K562 (cell line): ENCODE data around the gene POLR1D. TPM values are rescaled to one million over a fixed set of nuclear protein-coding genes. Genes with fewer than 3 reads are reported as not detected.

Source experiments
- ATAC-seq: fragments of 200-7000 bp; cut with Tn5 transposase; 3 replicates; pipeline ENCODE4 v1.9.1; 2020; ENCODE audit warnings: moderate library complexity
- BruUV-seq: library from RNA; stranded (reverse); fragments of 400-500 nt; replicated peaks from 2 replicates; lab custom pipeline; 2021; lab: Mats Ljungman, UMichigan
- CTCF ChIA-PET: fragments of 300-600 bp; formaldehyde crosslinking; extraction: SDS; loops from one replicate; lab custom pipeline; 2021; ENCODE audit warnings: low intra/inter-chr PET ratio; lab: Yijun Ruan, JAX
- POLR2A ChIA-PET: fragments of 300-600, 350-650 bp; sonication (Branson Sonifier 250); formaldehyde crosslinking; extraction: SDS; loops from one replicate; lab custom pipeline; 2021; ENCODE audit warnings: antibody characterized with exemption, inconsistent platforms; lab: Yijun Ruan, JAX
- DNase-seq, 4 experiments: peaks; one replicate each; pipeline versions ENCODE4 v3.0.0 to v3.0.0-alpha.2; 2011 to 2018; ENCODE audit warnings: low spot score in 3 of 4, mixed read lengths in 3 of 4; ENCODE audit errors: extremely low read depth in 1 of 4
- FAIRE-seq: peaks from 2 replicates; lab custom pipeline; 2011; peaks lifted over from hg19 to GRCh38; lab: Jason Lieb, UNC
- H2AFZ ChIP-seq: 2 replicates; pipeline ENCODE4 v1.6.0; 2011; ENCODE audit warnings: low read depth, low read length, control low read depth, inconsistent platforms
- H3K27ac ChIP-seq: fragments of 200-600 bp; 3 replicates; pipeline ENCODE4 v1.8.0; 2011; ENCODE audit warnings: low read depth, mild to moderate bottlenecking, control low read depth, inconsistent platforms, low read length, moderate library complexity, mixed read lengths; ENCODE audit errors: extremely low read depth
- H3K27me3 ChIP-seq, 2 experiments: fragments of 300-600 bp in 1 of 2; 2 replicates in 1 of 2; 3 replicates in 1 of 2; pipeline versions ENCODE4 v1.6.0 to v1.8.0; 2011; ENCODE audit warnings: inconsistent platforms in 2 of 2, low read length in 2 of 2, mild to moderate bottlenecking in 1 of 2, mixed read lengths in 1 of 2, moderate library complexity in 1 of 2; ENCODE audit not compliant: control insufficient read depth in 2 of 2, insufficient read depth in 2 of 2
- H3K36me3 ChIP-seq: fragments of 300-600 bp; 3 replicates; pipeline ENCODE4 v1.8.0; 2011; ENCODE audit warnings: mild to moderate bottlenecking, low read length, inconsistent platforms; ENCODE audit not compliant: control insufficient read depth, insufficient read depth
- H3K4me1 ChIP-seq, 2 experiments: fragments of 200-600 bp in 1 of 2; replicated peaks in 1 of 2; 2 replicates in 1 of 2; 3 replicates in 1 of 2; pipeline versions ENCODE4 v1.5.1 to v1.8.0; 2011; ENCODE audit warnings: inconsistent platforms in 2 of 2, low read length in 2 of 2, mild to moderate bottlenecking in 1 of 2, mixed read lengths in 1 of 2, moderate library complexity in 1 of 2; ENCODE audit not compliant: control insufficient read depth in 2 of 2, insufficient read depth in 2 of 2
- H3K4me2 ChIP-seq: 2 replicates; pipeline ENCODE4 v1.6.1; 2011; ENCODE audit warnings: low read length, control low read depth, inconsistent platforms, mixed read lengths; ENCODE audit not compliant: insufficient read depth
- H3K4me3 ChIP-seq: fragments of 200-600 bp; sonication (generic), shearing (Covaris generic); 2 replicates; pipeline ENCODE4 v1.5.1; 2016; ENCODE audit warnings: control low read depth, inconsistent platforms
- H3K79me2 ChIP-seq: fragments of 200-600 bp; 3 replicates; pipeline ENCODE4 v1.8.0; 2011; ENCODE audit warnings: low read length, inconsistent platforms; ENCODE audit not compliant: control insufficient read depth, insufficient read depth
- H3K9ac ChIP-seq, 2 experiments: 2 replicates each; pipeline versions ENCODE4 v1.6.0 to v1.6.1; 2011; ENCODE audit warnings: low read depth in 2 of 2, low read length in 2 of 2, control low read depth in 1 of 2, inconsistent platforms in 1 of 2, mild to moderate bottlenecking in 1 of 2, mixed read lengths in 1 of 2; ENCODE audit not compliant: insufficient read depth in 1 of 2
- H3K9me1 ChIP-seq: one replicate; pipeline ENCODE4 v1.6.0; 2011; ENCODE audit warnings: inconsistent platforms, mild to moderate bottlenecking, low read length, moderate library complexity; ENCODE audit not compliant: control insufficient read depth, insufficient read depth
- H3K9me3 ChIP-seq: replicated peaks from 2 replicates; pipeline ENCODE4 v1.5.1; 2011; ENCODE audit warnings: low read depth, low read length, inconsistent platforms; ENCODE audit not compliant: control insufficient read depth, insufficient read depth
- H4K20me1 ChIP-seq: replicated peaks from 2 replicates; pipeline ENCODE4 v1.6.1; 2011; ENCODE audit warnings: low read length, inconsistent platforms, mixed read lengths; ENCODE audit not compliant: control insufficient read depth, insufficient read depth
- FUS ChIP-seq: fragments of 200-400 bp; formaldehyde crosslinking; optimal IDR thresholded peaks from 2 replicates; pipeline ENCODE3; 2017; ENCODE audit warnings: low read depth, low read length
- KDM4B ChIP-seq, 2 experiments: fragments of 450-650 bp in 1 of 2; sonication (generic) in 1 of 2; IDR thresholded peaks; 2 replicates each; pipeline ENCODE4 v1.6.1; 2016 to 2017; ENCODE audit warnings: borderline replicate concordance in 2 of 2, antibody characterized with exemption in 1 of 2, low read depth in 1 of 2, mild to moderate bottlenecking in 1 of 2
- ZNF140 ChIP-seq: fragments of 250-450 bp; sonication (Bioruptor Pico); IDR thresholded peaks from 2 replicates; pipeline ENCODE4 v1.8.0; 2021; ENCODE audit warnings: moderate library complexity, mild to moderate bottlenecking, inconsistent platforms
- ZNF76 ChIP-seq: fragments of 250-450 bp; sonication (Bioruptor Pico); IDR thresholded peaks from 2 replicates; pipeline ENCODE4 v1.4.0; 2020; ENCODE audit warnings: mild to moderate bottlenecking, moderate library complexity, borderline replicate concordance
- WGBS: fragments of 100-300 bp; shearing (Covaris generic); methylation state at CpG from one replicate; pipeline ENCODE4 v1.1.6; 2016; ENCODE audit warnings: low coverage, mixed read lengths; ENCODE audit not compliant: insufficient coverage; ENCODE audit errors: missing lambda C conversion rate; 5-methylcytosine and 5-hydroxymethylcytosine counted together
- in situ Hi-C: fragments of 300-500 bp; cut with MboI; formaldehyde crosslinking; loops from 4 replicates; pipeline ENCODE4 v1.15.0; 2018; ENCODE audit warnings: inconsistent platforms, mixed read lengths
- intact Hi-C: fragments of 100-400 bp; cut with micrococcal nuclease; formaldehyde crosslinking; loops from 2 replicates; pipeline ENCODE4 v1.14.2; 2022
- polyA plus RNA-seq, 8 experiments: library from polyadenylated mRNA; depleted of rRNA in 4 of 8; stranded (reverse) in 5 of 8; unstranded in 3 of 8; fragments of >200 nt; fragmentation: Nextera tagmentation in 2 of 8; fragmentation: Illumina TruSeq in 1 of 8; extraction: Ambion mirVana in 2 of 8; extraction: Trizol in 1 of 8; gene quantifications; 2 replicates each; pipeline versions ENCODE4 v1.2.1 to v1.2.3, GENCODE V29; 2011 to 2014; ENCODE audit warnings: inconsistent platforms in 1 of 8, missing spikeins in 1 of 8
- total RNA-seq, 7 experiments: library from RNA; depleted of rRNA in 6 of 7; stranded (reverse); fragments of >200 nt in 6 of 7; fragmentation: Illumina TruSeq in 2 of 7; extraction: Trizol in 2 of 7; gene quantifications; 2 replicates each; pipeline versions ENCODE4 v1.2.1 to v1.2.3, GENCODE V29; 2011 to 2021; ENCODE audit warnings: low replicate concordance in 1 of 7
- TF ChIP-seq, protein P1 (sequence below): sonication (generic); formaldehyde crosslinking; IDR thresholded peaks from 2 replicates; pipeline ENCODE4 v1.8.0; 2023; ENCODE audit warnings: missing genetic modification reagents, mild to moderate bottlenecking, borderline replicate concordance
- TF ChIP-seq, protein P2 (sequence below): fragments of 250-450 bp; sonication (Bioruptor Pico); IDR thresholded peaks from 2 replicates; pipeline ENCODE4 v1.8.0; 2021; ENCODE audit warnings: moderate library complexity, mild to moderate bottlenecking, inconsistent platforms
- TF ChIP-seq, protein P3 (sequence below), 2 experiments: fragments of 200-800 bp in 1 of 2; sonication (Bioruptor generic) in 1 of 2; sonication (generic) in 1 of 2; formaldehyde crosslinking in 1 of 2; IDR thresholded peaks in 1 of 2; conservative IDR thresholded peaks in 1 of 2; 2 replicates each; pipeline versions ENCODE4 v1.5.0 to v1.6.1; 2016 to 2020; ENCODE audit warnings: missing compliant biosample characterization in 1 of 2, missing genetic modification characterization in 1 of 2, missing genetic modification reagents in 1 of 2
- TF ChIP-seq, protein P4 (sequence below), 2 experiments: fragments of 450-650 bp; conservative IDR thresholded peaks; 2 replicates each; pipeline ENCODE4 v1.6.1; 2017; ENCODE audit warnings: mild to moderate bottlenecking in 2 of 2, moderate library complexity in 2 of 2

POLR1D gene
- total and polyA plus RNA-seq, 9 of the 15 experiments (the other 6 are each of a cell fraction or from before 2014, with no cell fraction given) = 107 to 188 (median 145) TPM

DNA sequence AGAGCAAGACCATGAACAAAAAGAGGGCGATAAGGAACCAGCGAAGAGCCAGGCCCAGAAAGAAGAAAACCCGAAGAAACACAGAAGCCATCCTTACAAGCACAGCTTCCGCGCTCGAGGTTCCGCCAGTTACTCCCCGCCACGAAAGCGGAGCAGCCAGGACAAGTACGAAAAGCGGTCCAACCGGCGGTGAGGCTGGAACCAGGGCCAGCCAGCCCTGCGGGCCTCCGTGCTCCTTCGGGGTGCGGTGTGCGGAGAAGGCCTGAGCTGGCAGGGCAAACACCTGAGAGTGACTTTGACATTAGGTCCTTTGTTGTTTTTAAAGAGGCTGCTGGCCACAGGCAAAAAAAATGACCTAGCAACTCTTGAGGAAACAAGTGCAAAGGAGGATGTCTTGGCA, 44.1 kb downstream of the POLR1D start (continued):
- TF ChIP-seq, protein P1, sequence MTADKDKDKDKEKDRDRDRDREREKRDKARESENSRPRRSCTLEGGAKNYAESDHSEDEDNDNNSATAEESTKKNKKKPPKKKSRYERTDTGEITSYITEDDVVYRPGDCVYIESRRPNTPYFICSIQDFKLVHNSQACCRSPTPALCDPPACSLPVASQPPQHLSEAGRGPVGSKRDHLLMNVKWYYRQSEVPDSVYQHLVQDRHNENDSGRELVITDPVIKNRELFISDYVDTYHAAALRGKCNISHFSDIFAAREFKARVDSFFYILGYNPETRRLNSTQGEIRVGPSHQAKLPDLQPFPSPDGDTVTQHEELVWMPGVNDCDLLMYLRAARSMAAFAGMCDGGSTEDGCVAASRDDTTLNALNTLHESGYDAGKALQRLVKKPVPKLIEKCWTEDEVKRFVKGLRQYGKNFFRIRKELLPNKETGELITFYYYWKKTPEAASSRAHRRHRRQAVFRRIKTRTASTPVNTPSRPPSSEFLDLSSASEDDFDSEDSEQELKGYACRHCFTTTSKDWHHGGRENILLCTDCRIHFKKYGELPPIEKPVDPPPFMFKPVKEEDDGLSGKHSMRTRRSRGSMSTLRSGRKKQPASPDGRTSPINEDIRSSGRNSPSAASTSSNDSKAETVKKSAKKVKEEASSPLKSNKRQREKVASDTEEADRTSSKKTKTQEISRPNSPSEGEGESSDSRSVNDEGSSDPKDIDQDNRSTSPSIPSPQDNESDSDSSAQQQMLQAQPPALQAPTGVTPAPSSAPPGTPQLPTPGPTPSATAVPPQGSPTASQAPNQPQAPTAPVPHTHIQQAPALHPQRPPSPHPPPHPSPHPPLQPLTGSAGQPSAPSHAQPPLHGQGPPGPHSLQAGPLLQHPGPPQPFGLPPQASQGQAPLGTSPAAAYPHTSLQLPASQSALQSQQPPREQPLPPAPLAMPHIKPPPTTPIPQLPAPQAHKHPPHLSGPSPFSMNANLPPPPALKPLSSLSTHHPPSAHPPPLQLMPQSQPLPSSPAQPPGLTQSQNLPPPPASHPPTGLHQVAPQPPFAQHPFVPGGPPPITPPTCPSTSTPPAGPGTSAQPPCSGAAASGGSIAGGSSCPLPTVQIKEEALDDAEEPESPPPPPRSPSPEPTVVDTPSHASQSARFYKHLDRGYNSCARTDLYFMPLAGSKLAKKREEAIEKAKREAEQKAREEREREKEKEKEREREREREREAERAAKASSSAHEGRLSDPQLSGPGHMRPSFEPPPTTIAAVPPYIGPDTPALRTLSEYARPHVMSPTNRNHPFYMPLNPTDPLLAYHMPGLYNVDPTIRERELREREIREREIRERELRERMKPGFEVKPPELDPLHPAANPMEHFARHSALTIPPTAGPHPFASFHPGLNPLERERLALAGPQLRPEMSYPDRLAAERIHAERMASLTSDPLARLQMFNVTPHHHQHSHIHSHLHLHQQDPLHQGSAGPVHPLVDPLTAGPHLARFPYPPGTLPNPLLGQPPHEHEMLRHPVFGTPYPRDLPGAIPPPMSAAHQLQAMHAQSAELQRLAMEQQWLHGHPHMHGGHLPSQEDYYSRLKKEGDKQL (CRISPR knock-in tag) = no peak
- no peak for TF ChIP-seq KDM4B (IDR thresholded peaks at IDR 0.05; ENCODE audit: borderline replicate concordance in 2 of 2, low read depth in 1 of 2)

DNA sequence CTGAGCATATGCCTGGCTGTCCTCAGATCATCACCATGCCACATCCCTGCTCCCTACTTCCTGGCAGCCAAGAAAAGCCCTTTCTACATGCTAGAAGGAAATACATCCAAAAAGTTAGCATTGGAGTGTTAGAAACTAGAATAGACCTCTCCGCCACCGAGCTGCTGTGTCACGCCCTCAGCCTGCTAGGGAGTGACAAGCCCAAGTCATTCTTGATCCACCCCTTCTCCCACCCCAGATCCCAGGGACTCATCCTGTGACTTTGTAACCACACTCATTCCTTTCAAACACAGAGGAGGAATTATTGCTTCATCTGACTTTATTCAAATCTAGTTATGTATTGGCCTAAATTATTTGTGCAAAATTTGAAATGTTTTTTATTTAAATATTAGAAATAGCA, 45.3 kb downstream of the POLR1D start:
- Histone ChIP-seq H3K27me3 (no peaks in the 10 kb centered on the region), H3K4me2 (no peak overlapping the region), H3K9me3 (no peaks in the 10 kb centered on the region), H3K36me3 (peaks cover 3% of the 10 kb centered on the region; the same call in 1 of the 3 replicates), H3K9ac (no peak overlapping the region), H3K79me2 (no peaks in the 10 kb centered on the region), H3K4me3 (no peak overlapping the region), H4K20me1 (no peaks in the 10 kb centered on the region; the same call in 1 of the 2 replicates), H3K4me1 (peaks cover 4 to 10% of the 10 kb centered on the region in 2 experiments; a peak in 4 of 5 replicates), H3K9me1 (no peaks in the 10 kb centered on the region), H2AFZ (no peak overlapping the region), H3K27ac (no peak overlapping the region)
- ATAC-seq (0 out of 3 replicates have a peak, but pooled peaks have one; percentile 44), DNase-seq (peak in 2 of 4 experiments; percentile 18 to 34), FAIRE-seq (no peak)
- no CpG with 5 or more reads among the region's 3 CpGs for WGBS
- CTCF ChIA-PET = no interaction called here
- in situ Hi-C loops (no loop called here), intact Hi-C loops (loop anchor here (5.0 kb wide), 1 partner anchor 160 kb away; no protein-coding TSS in a partner anchor)
- POLR2A ChIA-PET = interaction anchor here (1.1 kb wide), 1 partner anchor 37 kb away, joined by 3 read pairs; no protein-coding TSS in a partner anchor
- TSS peak; percentile 62 for BruUV-seq
- TF ChIP-seq, protein P2, sequence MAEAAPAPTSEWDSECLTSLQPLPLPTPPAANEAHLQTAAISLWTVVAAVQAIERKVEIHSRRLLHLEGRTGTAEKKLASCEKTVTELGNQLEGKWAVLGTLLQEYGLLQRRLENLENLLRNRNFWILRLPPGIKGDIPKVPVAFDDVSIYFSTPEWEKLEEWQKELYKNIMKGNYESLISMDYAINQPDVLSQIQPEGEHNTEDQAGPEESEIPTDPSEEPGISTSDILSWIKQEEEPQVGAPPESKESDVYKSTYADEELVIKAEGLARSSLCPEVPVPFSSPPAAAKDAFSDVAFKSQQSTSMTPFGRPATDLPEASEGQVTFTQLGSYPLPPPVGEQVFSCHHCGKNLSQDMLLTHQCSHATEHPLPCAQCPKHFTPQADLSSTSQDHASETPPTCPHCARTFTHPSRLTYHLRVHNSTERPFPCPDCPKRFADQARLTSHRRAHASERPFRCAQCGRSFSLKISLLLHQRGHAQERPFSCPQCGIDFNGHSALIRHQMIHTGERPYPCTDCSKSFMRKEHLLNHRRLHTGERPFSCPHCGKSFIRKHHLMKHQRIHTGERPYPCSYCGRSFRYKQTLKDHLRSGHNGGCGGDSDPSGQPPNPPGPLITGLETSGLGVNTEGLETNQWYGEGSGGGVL (CRISPR knock-in tag) = no peak
- TF ChIP-seq ZNF76 (CRISPR knock-in tag) = no peak
- TF ChIP-seq, protein P3, sequence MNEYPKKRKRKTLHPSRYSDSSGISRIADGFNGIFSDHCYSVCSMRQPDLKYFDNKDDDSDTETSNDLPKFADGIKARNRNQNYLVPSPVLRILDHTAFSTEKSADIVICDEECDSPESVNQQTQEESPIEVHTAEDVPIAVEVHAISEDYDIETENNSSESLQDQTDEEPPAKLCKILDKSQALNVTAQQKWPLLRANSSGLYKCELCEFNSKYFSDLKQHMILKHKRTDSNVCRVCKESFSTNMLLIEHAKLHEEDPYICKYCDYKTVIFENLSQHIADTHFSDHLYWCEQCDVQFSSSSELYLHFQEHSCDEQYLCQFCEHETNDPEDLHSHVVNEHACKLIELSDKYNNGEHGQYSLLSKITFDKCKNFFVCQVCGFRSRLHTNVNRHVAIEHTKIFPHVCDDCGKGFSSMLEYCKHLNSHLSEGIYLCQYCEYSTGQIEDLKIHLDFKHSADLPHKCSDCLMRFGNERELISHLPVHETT (CRISPR knock-in tag; conservative IDR thresholded peaks at IDR 0.05 in 1 of 2, IDR thresholded peaks at IDR 0.05 in 1 of 2) = no peak
- no peak for TF ChIP-seq ZNF140
- no peak for TF ChIP-seq FUS
- TF ChIP-seq, protein P4, sequence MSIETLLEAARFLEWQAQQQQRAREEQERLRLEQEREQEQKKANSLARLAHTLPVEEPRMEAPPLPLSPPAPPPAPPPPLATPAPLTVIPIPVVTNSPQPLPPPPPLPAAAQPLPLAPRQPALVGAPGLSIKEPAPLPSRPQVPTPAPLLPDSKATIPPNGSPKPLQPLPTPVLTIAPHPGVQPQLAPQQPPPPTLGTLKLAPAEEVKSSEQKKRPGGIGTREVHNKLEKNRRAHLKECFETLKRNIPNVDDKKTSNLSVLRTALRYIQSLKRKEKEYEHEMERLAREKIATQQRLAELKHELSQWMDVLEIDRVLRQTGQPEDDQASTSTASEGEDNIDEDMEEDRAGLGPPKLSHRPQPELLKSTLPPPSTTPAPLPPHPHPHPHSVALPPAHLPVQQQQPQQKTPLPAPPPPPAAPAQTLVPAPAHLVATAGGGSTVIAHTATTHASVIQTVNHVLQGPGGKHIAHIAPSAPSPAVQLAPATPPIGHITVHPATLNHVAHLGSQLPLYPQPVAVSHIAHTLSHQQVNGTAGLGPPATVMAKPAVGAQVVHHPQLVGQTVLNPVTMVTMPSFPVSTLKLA (conservative IDR thresholded peaks at IDR 0.05) = no peak
